Measurements from ENCODE around the gene NFIX. TPM values are rescaled to one million over a fixed set of nuclear protein-coding genes. Genes with fewer than 3 reads are reported as not detected.
A peak's percentile ranks its signal among the peaks of the same experiment; 100 is the strongest.

The NFIX gene
- total and polyA plus RNA-seq, 9 of the 15 experiments (the other 6 are each of a cell fraction or from before 2014, with no cell fraction given) = 0.28 to 26.8 (median 5.4) TPM

DNA sequence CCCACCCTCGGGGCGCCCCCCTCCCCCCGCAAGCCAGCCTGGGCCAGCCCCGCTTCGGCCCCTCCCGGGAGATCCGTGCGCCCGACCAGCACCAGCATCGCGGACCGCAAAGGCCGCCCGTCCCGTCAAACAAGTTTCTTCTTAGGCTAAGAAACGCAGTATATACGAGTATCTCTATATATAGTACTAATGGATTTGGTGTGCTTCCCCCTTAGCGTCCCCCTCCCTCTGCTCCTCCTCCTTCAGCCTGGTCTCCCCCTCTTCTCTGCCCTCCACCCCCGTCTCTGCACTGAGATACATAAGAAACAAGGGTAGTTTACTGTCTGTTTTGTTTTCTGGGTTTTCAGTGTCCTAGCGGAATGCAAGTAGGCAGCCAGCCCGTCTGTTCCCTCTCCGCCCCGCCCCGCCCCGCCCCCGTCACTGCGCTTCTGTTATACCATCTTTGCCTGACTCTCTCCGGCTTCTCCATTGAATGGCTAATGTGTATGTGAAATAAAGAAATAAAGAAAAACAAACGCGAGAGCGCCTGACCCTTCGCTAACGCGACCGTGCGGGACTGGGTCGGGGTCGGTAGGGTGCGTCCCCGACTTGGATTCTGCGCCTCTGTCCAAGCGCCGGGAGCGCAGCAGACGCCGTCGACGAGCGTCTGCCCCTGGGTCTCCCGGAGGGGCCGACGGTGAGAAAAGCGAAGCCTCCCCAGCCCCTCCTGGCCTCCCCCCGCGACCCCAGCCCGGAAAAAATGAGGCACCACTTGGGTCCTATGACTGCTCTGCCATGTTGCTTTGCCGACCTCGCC, 103.2 kb downstream of the NFIX start (continued):
- TF ChIP-seq, protein P1, sequence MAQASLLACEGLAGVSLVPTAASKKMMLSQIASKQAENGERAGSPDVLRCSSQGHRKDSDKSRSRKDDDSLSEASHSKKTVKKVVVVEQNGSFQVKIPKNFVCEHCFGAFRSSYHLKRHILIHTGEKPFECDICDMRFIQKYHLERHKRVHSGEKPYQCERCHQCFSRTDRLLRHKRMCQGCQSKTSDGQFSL (CRISPR knock-in tag; IDR thresholded peaks at IDR 0.05) = peak; percentile 7; the same call in 1 of the 2 replicates
- TF ChIP-seq, protein P1 (tag; IDR thresholded peaks at IDR 0.05) = no peak
- TF ChIP-seq BRCA1 (IDR thresholded peaks at IDR 0.05) (no peak), BRCA1 (CRISPR knock-in tag; IDR thresholded peaks at IDR 0.05) (no peak), ERF (CRISPR knock-in tag; IDR thresholded peaks at IDR 0.05) (no peak; the same call in 1 of the 2 replicates), MCM7 (IDR thresholded peaks at IDR 0.05) (no peak), ELF4 (CRISPR knock-in tag; IDR thresholded peaks at IDR 0.05) (peak; percentile 98), ELF1 (tag; IDR thresholded peaks at IDR 0.05) (no peak), C11orf30 (IDR thresholded peaks at IDR 0.05; ENCODE audit: low read depth) (no peak), YY1 (IDR thresholded peaks at IDR 0.05; ENCODE audit: borderline replicate concordance in 1 of 3, control insufficient read depth in 1 of 3, extremely low read depth in 1 of 3, insufficient read depth in 3 of 3, insufficient read length in 1 of 3, insufficient replicate concordance in 2 of 3, low read depth in 1 of 3, low read length in 2 of 3) (peak in 1 of 3 experiments; percentile 4), HDAC8 (tag; IDR thresholded peaks at IDR 0.05) (no peak), MED1 (CRISPR knock-in tag; IDR thresholded peaks at IDR 0.05; ENCODE audit: borderline replicate concordance) (no peak), SIN3B (IDR thresholded peaks at IDR 0.05; ENCODE audit: low read depth) (no peak), TOE1 (IDR thresholded peaks at IDR 0.05; ENCODE audit: borderline replicate concordance) (0 out of 2 replicates have a peak, but pooled peaks have one; percentile 7), TOE1 (CRISPR knock-in tag; IDR thresholded peaks at IDR 0.05; ENCODE audit: borderline replicate concordance, low read depth) (no peak), POU5F1 (IDR thresholded peaks at IDR 0.05; ENCODE audit: borderline replicate concordance, low read depth, low read length, partially characterized antibody) (no peak), ZNF3 (CRISPR knock-in tag; IDR thresholded peaks at IDR 0.05) (peak; percentile 32; the same call in 1 of the 2 replicates), SMC3 (conservative IDR thresholded peaks at IDR 0.05; ENCODE audit: insufficient read depth, low read depth, low read length) (no peak), MTA3 (IDR thresholded peaks at IDR 0.05; ENCODE audit: borderline replicate concordance) (0 out of 2 replicates have a peak, but pooled peaks have one; percentile 47), TCFL5 (CRISPR knock-in tag; conservative IDR thresholded peaks at IDR 0.05) (no peak)
- TF ChIP-seq, protein P2, sequence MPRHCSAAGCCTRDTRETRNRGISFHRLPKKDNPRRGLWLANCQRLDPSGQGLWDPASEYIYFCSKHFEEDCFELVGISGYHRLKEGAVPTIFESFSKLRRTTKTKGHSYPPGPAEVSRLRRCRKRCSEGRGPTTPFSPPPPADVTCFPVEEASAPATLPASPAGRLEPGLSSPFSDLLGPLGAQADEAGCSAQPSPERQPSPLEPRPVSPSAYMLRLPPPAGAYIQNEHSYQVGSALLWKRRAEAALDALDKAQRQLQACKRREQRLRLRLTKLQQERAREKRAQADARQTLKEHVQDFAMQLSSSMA (CRISPR knock-in tag; IDR thresholded peaks at IDR 0.05) = peak; percentile 42; the same call in 1 of the 2 replicates
- TF ChIP-seq, protein P3, sequence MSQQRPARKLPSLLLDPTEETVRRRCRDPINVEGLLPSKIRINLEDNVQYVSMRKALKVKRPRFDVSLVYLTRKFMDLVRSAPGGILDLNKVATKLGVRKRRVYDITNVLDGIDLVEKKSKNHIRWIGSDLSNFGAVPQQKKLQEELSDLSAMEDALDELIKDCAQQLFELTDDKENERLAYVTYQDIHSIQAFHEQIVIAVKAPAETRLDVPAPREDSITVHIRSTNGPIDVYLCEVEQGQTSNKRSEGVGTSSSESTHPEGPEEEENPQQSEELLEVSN (IDR thresholded peaks at IDR 0.05; ENCODE audit: borderline replicate concordance in 1 of 2, extremely low read depth in 1 of 2, insufficient read depth in 1 of 2, insufficient read length in 1 of 2, low read depth in 1 of 2, low read length in 1 of 2, poor library complexity in 1 of 2, severe bottlenecking in 1 of 2) = no peak
- TF ChIP-seq, protein P4, sequence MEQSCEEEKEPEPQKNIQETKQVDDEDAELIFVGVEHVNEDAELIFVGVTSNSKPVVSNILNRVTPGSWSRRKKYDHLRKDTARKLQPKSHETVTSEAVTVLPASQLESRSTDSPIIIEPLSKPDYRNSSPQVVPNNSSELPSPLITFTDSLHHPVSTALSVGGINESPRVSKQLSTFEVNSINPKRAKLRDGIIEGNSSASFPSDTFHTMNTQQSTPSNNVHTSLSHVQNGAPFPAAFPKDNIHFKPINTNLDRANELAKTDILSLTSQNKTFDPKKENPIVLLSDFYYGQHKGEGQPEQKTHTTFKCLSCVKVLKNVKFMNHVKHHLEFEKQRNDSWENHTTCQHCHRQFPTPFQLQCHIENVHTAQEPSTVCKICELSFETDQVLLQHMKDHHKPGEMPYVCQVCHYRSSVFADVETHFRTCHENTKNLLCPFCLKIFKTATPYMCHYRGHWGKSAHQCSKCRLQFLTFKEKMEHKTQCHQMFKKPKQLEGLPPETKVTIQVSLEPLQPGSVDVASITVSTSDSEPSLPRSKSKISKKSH (CRISPR knock-in tag; IDR thresholded peaks at IDR 0.05) = no peak
